Activated CD4-positive, alpha-beta T cell treated with anti-CD3 and anti-CD28 coated beads, Interleukin-2, Interleukin-4, amounts not matched to agents 100 ng/mL and 50 ng/mL, durations not matched to agents 16 hours and 8 hours (primary cell): Measurements from ENCODE around the gene CHGA.

Source experiments
- DNase-seq: peaks from one replicate; pipeline ENCODE4 v3.0.0-alpha.2; 2020; ENCODE audit warnings: low spot score

The CHGA gene

DNA sequence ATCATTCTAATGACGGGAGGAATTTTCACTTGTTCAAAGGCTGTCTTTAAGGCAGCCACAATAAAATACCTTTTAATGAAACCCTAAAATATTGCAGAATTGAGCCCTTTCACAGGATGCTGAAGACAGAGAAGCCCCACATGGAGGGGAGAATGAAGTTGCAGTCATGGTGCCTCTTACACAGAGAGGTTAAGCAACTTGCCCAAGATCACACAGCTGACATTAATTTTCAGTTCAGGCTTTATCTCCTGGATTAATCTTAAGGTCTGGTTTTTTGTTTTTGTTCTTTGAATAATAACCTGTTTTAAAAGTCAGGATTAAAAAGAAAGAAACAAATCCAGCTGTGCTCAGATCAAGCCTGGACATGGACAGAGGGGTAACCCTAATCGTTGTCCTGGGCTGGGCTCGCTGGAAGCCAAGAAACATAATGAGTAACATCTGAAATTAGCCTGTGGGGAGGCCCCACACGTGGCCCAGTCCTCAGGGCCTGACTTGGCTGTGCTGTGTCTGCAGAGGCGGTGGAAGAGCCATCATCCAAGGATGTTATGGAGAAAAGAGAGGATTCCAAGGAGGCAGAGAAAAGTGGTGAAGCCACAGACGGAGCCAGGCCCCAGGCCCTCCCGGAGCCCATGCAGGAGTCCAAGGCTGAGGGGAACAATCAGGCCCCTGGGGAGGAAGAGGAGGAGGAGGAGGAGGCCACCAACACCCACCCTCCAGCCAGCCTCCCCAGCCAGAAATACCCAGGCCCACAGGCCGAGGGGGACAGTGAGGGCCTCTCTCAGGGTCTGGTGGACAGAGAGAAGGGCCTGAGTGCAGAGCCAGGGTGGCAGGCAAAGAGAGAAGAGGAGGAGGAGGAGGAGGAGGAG lies 8.0 kb downstream of the CHGA start:
- no peak for DNase-seq

DNA sequence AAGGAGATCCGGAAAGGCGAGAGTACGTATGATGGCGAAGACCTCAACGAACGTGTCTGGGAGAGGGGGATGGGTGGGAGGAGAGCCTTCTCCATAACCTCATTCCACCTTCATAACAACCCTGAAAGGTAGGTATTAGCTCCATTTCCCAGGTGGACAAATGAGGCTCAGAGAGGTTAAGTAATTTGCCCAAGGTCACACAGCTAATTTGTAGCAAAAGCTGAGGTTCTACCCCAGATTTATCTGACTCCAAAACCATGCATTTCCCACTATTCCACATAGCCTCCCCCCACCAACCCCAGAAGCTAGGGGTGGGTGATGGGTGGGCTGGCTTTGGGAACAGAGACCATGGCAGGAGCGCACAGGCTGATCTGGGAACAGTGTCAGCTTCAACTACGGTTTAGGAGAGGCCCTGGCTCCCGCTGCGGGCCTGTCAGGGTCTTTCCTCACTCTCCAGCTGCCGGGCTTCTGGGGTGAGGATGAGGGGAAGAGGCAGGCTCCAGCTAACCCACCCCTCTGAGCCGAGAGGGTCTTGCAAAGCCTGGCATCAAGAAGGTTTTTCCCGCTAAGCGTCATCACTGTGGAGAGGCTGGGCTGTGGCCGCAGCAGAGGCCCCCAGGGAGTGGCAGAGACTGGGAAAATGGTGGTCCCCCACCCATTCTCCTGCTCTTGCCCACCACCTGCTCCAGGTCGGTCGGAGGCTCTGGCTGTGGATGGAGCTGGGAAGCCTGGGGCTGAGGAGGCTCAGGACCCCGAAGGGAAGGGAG lies 8.9 kb downstream of the CHGA start:
- no peak for DNase-seq

DNA sequence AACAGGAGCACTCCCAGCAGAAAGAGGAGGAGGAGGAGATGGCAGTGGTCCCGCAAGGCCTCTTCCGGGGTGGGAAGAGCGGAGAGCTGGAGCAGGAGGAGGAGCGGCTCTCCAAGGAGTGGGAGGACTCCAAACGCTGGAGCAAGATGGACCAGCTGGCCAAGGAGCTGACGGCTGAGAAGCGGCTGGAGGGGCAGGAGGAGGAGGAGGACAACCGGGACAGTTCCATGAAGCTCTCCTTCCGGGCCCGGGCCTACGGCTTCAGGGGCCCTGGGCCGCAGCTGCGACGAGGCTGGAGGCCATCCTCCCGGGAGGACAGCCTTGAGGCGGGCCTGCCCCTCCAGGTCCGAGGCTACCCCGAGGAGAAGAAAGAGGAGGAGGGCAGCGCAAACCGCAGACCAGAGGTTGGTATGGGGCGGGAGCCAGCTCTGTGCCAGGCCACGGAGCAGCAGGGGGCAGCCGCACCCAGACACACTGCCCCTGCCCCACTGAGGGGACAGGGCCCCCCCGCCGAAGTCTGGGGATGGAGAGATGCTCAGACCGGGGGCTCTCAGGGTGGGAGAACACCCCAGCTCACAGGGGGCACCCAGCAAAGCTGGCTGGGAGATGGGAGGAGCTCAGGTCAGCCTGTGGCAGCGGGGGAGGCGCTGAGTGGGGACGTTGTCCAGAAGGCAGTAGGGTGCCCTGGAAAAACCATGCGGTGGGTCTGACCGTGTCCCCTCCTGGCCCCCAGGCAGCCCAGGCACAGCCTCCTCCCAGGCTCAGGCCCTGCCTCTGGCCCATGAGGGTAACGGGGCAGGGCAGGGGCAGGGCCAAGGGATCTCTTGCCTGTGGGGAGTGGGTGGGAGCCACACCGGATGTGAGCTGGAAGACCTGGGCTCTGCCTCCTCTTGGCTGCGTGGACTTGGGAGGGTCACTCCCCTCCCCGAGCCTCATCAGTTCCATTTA lies 9.8 kb downstream of the CHGA start:
- DNase-seq = no peak

DNA sequence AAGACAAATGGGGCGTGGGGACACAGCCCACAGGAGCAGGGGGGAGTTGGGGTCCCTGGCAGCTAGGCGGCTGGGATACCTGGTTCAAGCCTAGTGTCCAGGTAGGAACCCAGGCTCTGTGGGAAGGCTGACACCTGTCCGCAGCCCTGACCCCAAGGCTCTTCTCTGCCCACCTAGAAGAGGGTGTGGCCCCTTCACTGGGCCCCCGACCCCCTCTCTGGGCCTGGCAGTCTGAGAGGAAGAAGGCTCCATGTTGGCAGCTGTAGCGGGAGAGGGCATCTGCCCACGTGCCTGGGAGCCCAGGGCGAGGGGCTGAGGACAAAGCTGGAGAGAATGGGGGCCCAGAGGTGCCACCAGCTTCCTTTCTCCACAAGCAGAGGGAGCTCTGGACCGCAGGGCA lies 10.5 kb downstream of the CHGA start:
- DNase-seq = no peak

DNA sequence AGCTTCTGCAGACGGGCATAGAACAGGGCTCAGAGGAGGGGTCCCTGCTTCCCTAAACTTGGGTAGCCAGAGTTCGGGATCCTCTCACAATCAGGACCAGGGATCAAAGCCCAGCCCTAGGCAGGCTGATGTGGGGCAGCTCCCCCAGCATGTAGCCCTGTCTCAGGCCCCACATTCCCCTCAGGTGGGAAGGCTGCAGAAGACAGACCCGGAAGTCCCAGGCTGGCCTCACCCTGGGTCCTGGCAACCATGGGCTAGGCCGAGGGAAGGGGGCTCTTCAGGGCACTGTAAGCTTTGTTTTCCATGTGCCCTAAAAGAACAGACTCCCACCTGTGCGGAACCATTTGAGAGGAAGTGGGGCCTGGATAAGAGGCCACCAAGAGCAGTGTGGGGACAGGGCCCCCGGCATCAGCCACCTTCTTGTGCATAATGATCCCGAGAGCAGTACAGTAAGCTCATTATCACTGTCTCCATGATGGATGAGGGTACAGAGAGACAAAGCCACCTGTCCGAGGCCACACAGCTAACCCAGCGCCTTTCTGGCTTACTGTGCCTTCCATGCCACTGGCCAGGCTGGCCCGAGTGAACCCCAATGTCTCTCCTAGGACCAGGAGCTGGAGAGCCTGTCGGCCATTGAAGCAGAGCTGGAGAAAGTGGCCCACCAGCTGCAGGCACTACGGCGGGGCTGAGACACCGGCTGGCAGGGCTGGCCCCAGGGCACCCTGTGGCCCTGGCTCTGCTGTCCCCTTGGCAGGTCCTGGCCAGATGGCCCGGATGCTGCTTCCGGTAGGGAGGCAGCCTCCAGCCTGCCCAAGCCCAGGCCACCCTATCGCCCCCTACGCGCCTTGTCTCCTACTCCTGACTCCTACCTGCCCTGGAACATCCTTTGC lies 11.5 kb downstream of the CHGA start:
- DNase-seq = no peak

DNA sequence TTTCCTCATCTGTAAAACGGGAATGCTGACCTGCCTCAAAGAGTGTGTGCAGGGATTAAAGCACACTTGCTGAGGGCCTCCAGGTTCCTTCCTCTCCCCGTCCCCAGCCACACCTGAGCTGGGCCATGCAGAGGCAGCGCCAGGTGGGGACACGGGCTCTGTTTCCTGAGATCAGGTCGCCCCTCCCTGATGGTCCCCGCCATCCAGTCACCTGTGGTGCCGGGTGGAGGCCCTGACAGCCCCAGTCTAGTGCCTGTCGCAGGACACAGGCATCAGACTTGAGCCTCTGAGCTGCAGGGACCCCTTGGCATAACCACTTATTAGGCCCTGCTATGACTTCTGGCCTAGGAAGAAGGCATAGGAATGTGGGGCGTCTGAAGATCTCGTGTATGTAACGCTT lies 12.5 kb downstream of the CHGA start:
- DNase-seq = no peak

DNA sequence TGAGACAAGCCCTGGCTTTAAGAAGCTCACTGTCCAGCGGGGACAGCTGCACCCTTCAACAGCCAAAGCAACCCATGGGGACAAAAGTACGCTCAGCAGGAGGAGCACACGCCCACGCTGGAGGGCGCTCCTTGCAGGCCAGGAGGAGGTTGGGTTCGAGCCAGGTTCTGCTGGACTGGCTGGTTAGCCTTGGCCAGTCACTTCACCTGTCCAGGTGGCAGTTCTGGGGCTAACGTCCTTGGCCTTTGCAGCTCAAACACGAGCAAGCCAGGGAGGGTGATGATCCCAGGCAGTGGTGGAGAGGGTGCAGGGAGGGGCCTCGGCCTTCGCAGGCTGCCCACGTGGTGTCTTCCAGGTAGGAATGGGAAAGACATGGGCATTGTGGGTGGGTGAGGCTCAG lies 13.1 kb downstream of the CHGA start:
- no peak for DNase-seq

DNA sequence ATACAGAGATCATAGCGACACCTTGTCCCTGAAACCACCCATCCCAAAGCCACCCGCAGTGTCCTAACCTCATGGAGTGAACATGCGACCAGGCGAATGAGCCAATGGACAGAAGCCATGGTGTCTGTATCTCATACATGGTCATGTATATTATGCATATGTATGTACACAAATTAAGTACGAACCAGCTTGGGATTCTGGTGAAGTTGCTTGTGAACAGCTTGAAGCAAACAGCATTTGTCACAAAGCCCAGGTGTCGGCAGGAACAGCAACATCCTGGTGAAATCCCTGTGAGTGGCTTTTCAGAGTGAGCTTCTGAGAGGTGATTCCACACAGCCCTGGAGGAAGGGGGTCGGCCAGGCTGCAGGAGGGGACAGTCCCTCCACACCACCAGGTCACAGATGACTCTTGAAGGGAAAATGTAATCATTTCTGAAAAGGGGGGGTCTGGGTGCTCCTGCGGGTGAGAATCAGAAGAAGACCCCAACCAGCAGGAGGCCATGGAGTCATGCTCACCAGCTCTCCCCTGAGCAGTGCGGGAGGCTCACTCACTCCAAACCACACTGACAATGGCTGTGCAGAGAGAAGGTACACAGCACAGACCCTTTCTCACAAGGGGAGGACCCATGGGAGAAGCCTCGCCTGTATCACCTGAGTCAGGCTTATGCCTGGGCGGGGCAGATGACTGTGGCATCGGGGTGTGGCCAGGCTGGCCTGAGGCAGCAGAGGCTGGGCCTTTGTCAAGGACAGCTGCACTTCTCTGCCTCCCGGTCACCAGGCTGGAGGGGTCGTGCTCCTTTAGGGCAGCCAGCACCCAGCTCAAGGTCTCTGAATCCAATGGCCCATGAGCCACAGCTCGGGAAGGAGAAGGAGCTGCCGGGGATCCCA lies 14.3 kb downstream of the CHGA start:
- no peak for DNase-seq

DNA sequence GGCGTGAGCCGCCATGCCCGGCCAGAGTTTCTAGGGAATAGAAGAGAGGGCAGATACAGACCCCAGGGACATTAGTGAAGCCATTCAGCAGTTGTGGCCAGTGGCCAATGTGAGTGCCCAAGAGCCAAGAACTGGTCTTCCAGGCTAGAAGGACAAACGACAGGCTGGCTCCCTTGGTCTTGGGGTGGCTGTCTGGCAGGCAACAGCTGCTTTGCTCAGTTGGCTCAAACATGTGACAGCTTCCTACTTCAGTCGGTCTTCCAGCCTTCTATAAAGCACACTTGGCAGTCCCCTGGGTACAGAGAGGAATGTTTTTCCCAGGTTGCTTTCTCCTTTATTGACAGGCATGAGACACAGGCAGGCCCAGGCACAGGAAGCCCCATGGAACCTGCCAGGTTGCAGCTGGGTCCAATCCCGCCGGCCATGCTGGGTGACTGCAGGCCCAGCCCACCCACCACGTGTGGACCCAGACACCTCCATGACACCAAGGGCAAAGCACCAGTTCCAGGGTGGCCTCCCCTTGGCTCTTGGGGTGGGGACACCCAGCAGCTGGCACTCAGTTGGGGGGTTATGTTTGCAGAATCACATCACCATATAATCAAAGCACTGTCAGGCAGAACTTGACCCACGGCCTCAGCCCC lies 15.4 kb downstream of the CHGA start:
- DNase-seq = no peak

DNA sequence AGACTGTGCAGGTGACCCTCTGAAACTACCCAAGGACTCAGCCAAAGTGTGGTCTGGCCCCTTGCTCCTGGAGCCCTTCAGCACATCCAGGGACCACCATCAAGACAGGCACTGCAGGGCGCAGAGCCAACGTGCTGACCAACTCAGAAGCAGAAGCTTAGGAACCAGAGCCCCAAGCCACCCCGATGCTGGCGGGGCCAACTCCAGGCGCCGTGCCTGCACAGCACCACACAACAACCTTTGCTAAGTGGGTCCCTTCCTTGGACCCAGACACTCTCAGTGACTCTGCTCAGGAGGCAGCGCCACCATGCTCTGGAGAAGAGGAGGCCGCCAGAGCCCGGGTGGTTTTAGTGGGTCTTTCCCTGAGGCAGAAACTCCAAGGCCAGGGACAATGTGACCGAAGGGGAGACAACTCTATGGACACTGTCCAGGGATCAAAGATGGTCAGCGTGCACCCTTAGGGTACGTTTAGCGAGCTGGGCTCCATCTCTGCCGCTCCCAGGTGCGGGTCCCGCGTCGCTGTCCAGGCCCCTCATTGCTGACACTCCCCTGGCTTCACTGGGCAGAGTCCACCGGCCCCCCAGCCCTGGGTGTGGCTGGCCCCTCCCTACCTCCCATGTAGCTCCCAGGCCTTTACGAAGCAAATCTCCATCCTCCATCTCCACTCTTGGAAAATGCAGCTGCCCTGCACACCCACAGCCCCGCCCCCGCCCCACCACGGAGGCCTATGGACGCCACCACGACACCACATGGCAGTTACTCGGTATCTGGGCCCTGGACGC lies 16.1 kb downstream of the CHGA start:
- no peak for DNase-seq

DNA sequence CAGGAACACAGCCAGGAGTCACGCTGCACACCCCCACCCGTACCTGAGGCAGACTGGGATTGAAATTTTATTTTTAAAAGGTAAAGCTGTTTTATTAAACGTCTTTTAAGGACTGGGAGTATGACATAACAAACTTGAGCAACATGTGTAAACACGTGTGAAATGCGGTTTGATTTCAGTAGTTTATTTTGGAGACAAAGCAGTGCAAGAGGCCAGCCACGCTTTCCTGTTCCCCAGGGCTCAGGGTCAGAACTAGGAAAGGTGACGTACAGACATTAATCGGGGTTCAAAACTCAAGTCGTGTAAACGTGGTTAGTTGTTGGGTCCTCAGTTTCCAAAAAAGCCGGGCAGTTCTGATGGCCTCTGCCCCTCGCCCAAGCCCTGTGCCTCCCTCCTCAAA lies 16.7 kb downstream of the CHGA start:
- DNase-seq = no peak

DNA sequence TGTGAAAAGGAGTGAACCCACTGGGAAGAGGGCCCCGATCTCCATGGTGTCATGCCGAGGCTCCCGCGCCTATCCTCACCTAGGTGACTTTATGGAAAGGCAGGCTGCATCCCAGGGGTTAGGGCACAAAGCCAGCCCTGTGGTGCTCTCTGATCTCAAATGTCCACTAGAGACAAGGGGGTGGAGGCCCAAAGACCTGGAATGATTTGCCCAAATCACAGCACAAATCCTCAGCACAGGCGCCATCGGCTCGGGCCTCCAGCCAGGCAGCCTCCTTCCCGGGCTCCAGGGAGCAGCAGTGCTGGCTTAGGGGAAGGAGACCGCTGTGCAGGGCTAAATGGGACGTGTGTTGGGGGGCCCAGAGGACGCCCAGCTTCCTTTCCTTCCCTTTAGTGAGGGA lies 17.6 kb downstream of the CHGA start:
- DNase-seq = no peak

DNA sequence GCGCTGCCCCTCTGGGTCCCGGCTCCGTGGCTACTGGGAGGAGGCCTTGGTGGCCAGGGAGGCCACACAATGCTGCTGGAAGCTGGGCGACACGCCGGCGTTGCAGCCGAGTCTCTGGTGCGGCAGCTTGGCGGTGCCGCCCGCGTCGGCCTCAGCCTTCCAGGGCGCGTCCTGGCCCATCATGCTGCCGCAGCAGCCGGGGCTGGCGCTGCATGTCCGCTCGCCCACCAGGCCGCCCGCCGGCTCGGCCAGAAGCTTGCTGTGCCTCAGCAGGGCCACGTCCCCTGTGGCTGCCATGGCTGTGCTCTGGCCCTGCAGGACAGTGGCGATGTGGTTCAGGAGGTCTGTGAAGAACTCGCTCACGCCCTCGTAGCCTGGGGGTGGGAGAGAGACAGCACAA lies 18.6 kb downstream of the CHGA start:
- no peak for DNase-seq

DNA sequence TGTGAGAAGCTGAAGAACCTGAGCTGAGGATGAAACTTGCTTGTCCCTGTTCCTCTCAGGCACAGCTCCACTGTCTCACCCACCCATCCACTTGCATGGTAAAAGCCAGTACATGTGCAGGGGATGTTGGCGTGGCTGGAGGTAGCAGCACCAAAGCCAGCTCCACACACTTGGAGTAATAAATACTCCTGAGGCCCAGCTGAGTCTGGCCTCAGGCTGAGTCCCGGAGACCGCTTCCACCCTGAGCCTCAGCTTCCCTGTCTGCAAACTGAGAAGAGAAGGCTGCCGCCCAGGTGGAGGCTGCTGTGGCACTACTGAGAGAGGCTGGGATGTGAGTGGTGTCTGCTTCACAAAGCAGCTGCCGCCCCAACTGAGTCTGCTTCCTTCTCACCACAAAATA lies 19.2 kb downstream of the CHGA start:
- no peak for DNase-seq

DNA sequence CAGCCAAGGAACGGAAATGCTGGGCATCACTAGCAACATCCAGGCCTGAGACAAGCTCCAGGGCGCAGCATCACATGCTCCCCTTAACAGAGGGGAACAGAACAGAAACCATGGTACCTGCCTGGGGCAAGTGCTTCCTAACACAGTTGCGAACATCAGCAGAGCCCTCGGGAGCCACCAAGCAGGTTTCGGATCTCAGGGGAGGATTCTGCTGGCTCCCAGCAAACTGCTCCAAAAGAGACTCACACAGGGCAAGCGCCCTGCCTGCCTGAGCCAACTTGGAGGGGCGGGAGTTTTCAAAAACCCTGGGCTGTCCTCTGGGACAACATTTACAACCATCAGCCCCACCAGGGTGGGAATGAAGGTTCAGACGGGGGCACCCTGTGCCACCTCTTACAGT lies 19.6 kb downstream of the CHGA start:
- DNase-seq = no peak

DNA sequence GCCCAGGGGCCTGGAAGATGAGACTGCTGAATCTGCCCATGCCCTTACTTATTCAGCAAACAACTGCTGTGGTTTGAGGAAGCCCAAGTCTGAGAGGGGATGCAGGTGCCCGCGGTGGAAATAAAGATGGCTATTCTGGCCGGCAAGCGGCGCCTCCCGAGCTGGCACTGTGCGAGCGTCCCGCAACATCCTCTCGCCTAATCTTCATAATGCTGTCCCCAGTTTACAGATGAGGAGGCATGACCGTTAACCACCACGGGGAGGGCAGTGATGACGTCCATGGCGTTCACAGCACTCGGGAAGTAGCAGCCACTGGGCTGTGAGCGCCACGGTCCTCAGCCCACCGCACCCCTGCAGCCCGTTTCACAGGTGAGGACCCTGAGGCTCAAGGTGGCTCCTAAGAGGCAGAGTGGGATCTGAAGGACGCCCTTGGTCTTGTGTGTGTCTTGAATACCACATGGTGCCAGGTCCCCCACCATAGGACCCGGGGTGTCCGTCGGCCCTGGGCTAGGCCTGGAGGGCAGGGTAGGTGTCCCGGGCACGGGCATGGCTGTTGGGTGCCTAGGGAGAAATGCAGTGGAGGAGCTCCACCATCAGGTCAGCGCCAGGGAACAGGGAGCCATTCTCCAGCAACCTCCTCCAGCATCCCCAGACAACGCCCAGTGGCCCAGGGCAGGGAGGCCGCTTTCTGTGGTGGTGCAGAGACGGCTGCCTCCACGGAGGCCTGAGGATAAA lies 20.2 kb downstream of the CHGA start:
- DNase-seq = no peak

DNA sequence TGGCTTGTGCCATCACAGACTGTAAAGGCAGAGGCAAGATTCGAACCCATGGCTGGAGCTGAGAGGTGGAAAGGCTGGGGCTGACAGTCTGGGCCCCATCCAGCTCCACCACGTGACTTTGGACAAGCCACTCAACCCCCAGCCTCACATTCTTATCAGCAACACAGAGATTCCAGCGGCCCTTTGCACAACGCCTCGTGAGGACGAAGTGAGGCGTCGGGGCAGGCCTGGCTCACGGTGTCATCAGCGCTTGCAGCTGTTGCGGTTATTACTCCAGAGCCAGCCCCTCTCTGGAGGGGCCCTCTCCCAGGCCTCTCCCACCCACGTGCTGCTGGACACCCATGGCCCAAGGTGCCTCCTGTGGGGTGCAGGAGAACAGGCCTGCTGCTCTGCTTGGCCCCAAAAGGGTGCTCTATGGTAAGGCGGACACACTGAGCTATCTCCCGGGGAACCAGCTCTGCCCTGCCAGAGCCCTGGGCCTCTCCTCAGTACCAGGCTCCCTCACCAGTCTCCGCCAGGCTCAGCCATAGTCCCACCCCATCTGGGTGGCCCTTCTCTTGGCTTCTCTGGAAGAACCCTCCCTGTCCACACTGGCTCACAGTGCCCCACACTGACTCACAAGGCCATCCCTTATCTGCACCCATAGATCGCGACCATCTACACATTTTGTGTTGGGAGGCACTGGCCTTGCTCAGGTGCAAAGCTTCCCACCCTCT lies 21.1 kb downstream of the CHGA start:
- DNase-seq = no peak

DNA sequence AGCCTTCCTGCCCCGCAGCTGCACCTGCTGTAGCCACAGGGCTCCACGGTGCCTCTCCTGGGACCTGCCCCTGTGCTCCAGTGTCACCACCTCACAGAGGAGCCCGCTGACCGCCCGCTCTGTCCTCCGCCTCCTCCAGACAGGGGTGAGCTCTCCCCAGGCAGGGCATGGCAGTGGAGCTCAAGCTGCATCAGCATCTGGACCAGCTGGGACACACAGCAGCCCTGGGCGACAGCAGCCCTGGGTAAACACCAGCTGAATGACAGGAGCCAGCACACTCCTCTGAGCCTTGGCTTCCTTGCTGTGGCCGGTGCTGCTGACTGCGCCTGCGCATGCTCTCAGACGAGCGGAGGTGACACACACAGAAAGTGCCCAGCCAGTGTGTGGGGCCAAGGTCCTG lies 22.0 kb downstream of the CHGA start:
- no peak for DNase-seq
